Choroid plexus epithelial cell (primary cell): ENCODE results near the gene L3MBTL1.
A peak's percentile ranks its signal among the peaks of the same experiment; 100 is the strongest.

ENCODE experiments used
- DNase-seq: peaks from one replicate; pipeline ENCODE4 v3.0.0-alpha.2; 2010; ENCODE audit warnings: low read depth
- H3K4me3 ChIP-seq: 2 replicates; pipeline ENCODE4 v1.5.1; 2011; ENCODE audit warnings: low read depth, mild to moderate bottlenecking, control low read depth, low read length, moderate library complexity
- CTCF ChIP-seq: conservative IDR thresholded peaks from 2 replicates; pipeline ENCODE4 v1.5.1; 2011; ENCODE audit warnings: low read depth, mild to moderate bottlenecking, control low read depth, inconsistent platforms, low read length, moderate library complexity

Gene L3MBTL1

GRCh38 chr20:43535370-43536004 lies 28.0 kb downstream of the L3MBTL1 start:
- no peak overlapping the region for H3K4me3 ChIP-seq
- no peak for TF ChIP-seq CTCF
- DNase-seq, result no peak

GRCh38 chr20:43536041-43536816 lies 28.7 kb downstream of the L3MBTL1 start:
- DNase-seq, result no peak
- no peak overlapping the region for H3K4me3 ChIP-seq
- no peak for TF ChIP-seq CTCF

DNA sequence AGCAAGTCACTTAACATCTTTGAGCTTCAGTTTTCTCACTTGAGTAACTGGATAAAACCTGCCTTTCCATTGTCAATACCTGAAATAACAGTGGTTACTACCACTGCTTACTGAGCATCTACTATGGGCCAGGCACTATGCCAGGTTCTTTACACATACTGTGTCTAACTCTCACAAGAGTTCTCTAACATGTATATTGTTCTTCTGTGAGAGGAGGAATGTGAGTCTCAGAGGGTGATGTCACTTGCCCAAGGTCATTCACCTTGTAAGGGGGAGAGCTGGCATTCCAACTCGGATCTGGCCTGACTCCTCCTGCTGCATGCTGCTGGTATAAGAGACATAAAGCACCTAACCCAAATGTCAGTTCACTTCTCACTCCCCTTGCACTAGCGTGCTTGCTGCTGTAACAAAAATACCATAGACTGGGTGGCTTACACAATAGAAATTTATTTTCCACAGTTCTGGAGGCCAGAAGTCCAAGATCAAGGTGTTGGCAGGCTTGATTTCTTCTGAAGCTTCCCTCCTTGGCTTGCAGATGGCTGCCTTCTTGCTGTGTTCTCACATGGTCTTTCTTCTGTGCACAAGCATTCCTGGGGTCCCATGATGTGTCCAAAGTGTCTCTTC lies 29.4 kb downstream of the L3MBTL1 start:
- H3K4me3 ChIP-seq, result no peak overlapping the region
- no peak for TF ChIP-seq CTCF
- DNase-seq, result peak; percentile 25

DNA sequence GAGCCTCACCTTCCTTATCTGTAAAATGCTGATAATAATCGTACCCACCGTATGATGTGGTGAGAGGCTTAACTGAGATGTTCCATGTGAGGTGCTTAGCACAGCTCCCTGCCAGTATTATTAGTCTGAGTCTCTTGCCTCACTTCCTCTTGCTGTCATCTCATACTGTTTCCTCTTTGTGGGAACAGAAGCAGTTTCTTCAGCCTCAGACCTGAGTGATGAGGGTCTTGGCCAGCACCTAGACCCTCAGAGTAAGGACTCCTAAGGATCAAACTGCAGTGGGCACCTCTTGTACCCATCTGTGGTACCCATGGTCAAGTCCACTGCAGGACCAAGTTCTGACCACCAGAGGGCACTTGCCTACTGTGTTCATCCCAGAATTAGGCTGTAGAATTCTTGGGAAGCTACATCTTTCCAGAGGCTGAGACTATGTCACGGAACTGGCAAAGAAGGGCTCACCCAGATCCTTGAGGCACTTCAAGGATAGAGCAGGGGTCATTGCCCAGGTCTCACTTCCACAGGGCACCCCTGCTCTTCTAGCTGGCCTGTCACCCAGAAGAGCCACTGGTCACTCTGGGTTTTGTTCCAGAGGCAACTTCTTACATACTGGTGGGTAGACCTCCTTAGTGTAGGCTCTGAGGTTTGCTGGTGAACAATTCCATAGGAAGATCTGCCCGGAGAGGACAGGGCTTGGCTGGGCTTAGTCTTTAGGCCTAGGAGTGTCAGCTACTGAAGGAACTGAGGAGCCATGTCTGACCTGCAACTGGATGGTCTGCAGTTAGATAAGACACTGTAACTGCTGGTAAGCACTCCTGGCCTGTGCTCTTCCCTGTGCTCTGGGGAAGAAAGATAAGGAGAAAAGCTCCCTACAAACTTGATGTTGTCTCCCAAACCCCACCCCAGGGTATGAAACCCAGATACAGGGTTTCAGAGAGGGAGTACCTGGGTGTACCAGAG lies 30.7 kb downstream of the L3MBTL1 start:
- peak; percentile 72 for DNase-seq
- peak; percentile 98 for TF ChIP-seq CTCF
- no peak overlapping the region for H3K4me3 ChIP-seq

GRCh38 chr20:43538878-43539700 lies 31.6 kb downstream of the L3MBTL1 start:
- no peak for TF ChIP-seq CTCF
- no peak for DNase-seq
- no peak overlapping the region for H3K4me3 ChIP-seq
